ENCODE measurements around the gene UFD1. TPM values are rescaled to one million over a fixed set of nuclear protein-coding genes. Genes with fewer than 3 reads are reported as not detected.
A peak's percentile ranks its signal among the peaks of the same experiment; 100 is the strongest.

The UFD1 gene
- total RNA-seq, 2 experiments from 2014 or later, result 58.2 to 68.7 TPM

DNA sequence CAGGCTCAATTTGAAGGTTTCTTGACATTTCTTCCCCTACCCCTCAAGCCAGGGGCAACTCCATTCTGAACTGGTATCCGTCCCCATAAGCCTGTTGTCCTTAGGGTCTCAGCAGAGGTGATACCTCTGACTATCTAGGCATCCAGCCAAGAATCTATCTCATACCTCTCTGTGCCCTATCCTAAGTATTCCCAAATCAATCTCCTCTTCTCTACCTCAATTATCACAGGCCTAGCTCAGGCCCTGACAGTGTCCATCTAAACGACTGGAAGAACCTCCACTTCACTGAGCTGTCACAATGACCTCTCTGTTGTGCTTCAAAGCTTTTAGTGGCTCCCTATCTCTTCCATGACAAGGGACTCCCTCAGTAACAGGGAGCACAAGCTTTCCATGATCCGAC lies 74.3 kb downstream of the UFD1 start:
- ATAC-seq (ENCODE audit: low read depth) (no peak), DNase-seq (no peak)
- POLR2A ChIA-PET, result interaction anchor here (1.5 kb wide), 1 partner anchor 27 kb away, joined by 5 read pairs; the partner anchor contains the start of gene HIRA
- H3K27me3 Mint-ChIP-seq, result no peaks in the 10 kb centered on the region
- H3K9me3 Mint-ChIP-seq, result no peaks in the 10 kb centered on the region
- peaks cover 13% of the 10 kb centered on the region for H3K36me3 Mint-ChIP-seq
- peak overlapping the region; percentile 9 for H3K4me3 Mint-ChIP-seq
- H3K4me1 Mint-ChIP-seq, result no peaks in the 10 kb centered on the region
- H3K27ac Mint-ChIP-seq, result peak overlapping the region; percentile 7

DNA sequence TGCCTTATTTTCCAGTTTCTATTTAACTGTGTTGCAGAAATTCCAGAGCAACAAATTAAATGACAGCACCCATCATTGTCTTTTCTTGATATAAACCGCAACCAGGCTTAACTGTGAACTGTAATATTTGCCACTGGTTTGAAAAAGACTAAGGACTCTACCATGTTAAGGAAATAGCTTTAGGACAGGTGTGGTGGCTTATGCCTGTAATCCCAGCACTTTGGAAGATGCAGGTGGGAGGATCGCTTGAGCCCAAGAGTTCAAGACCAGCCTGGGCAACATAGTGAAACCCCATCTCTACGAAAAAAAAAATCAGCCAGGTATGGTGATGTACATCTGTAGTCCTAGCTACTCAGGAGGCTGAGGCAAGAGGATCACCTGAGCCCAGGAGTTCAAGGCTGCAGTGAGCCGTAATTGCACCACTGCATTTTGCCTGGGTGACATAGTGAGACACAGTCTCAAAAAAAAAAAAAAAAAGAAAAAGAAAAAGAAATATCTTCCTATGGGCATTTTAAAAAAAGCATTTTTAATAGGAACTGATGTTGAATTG lies 76.3 kb downstream of the UFD1 start:
- Mint-ChIP-seq H3K27me3 (no peaks in the 10 kb centered on the region), H3K4me3 (no peak overlapping the region), H3K9me3 (no peaks in the 10 kb centered on the region), H3K36me3 (peaks cover 12% of the 10 kb centered on the region), H3K27ac (no peak overlapping the region), H3K4me1 (no peaks in the 10 kb centered on the region)
- POLR2A ChIA-PET, result no interaction called here
- DNase-seq, result no peak
- ATAC-seq (ENCODE audit: low read depth), result no peak

DNA sequence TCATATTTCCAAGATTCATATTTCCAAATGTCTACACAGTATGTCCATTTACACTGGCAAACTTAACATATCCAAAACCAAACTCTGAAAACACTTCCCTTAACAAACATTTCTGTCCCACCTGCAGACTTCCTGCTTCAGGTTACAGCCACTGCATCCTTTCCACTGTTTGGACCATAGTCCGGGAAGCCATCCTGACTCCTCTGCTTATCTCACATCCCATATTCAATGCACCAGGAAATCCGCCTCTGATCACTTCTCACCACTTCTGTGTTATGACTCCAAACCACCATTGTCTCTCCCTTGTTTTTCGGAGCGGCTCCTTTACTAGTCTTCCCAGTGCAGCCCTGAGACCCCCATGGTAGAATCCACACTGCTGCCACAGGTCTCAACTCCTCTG lies 77.5 kb downstream of the UFD1 start:
- peaks cover 12% of the 10 kb centered on the region for H3K36me3 Mint-ChIP-seq
- no peak overlapping the region for H3K27ac Mint-ChIP-seq
- H3K4me3 Mint-ChIP-seq, result no peak overlapping the region
- H3K27me3 Mint-ChIP-seq, result no peaks in the 10 kb centered on the region
- no peaks in the 10 kb centered on the region for H3K4me1 Mint-ChIP-seq
- POLR2A ChIA-PET, result no interaction called here
- ATAC-seq (ENCODE audit: low read depth), result no peak
- H3K9me3 Mint-ChIP-seq, result no peaks in the 10 kb centered on the region
- DNase-seq, result no peak

DNA sequence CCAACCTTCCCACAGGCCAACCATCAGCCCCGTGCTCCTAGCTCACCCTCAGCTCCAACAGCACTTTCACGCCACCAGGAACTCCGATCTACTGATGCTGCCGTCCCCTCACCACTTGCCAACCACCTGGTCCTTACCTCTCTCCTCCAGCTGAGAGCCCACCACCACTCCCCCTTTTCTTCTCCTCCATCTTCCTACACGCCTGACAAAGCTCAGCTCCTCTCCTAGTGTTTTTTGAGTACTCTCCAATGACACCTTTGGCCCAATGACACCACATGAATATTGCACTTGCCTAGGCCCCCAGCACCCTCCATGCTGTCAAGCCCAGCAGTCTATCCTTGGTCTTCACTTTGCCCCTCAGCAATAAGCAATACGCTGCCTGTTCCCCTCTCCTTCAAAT lies 78.1 kb downstream of the UFD1 start:
- DNase-seq (no peak), ATAC-seq (ENCODE audit: low read depth) (no peak)
- H3K9me3 Mint-ChIP-seq, result no peaks in the 10 kb centered on the region
- no peaks in the 10 kb centered on the region for H3K4me1 Mint-ChIP-seq
- no peak overlapping the region for H3K4me3 Mint-ChIP-seq
- no peak overlapping the region for H3K27ac Mint-ChIP-seq
- H3K27me3 Mint-ChIP-seq, result no peaks in the 10 kb centered on the region
- POLR2A ChIA-PET, result no interaction called here
- H3K36me3 Mint-ChIP-seq, result peaks cover 12% of the 10 kb centered on the region

Other genes with a start within 250 kb of the UFD1 start
- gene CLTCL1, start 187.5 kb downstream of the UFD1 start, total RNA-seq, result 1 to 10 TPM in 1 of 2 experiments, under 1 TPM in 1; 0.62 to 1.3 TPM
- 10 to 100 TPM; 37.8 to 42.7 TPM for gene HIRA, start 47.5 kb downstream of the UFD1 start, total RNA-seq
- gene MRPL40, start 46.6 kb downstream of the UFD1 start, total RNA-seq, result 10 to 100 TPM; 22.0 to 23.6 TPM
- gene C22orf39, start 31.5 kb downstream of the UFD1 start, total RNA-seq, result 10 to 100 TPM; 42.2 to 47.4 TPM
- gene CDC45, start 727 bp upstream of the UFD1 start, total RNA-seq, result 10 to 100 TPM; 54.2 to 56.1 TPM
- gene CLDN5, start 45.2 kb upstream of the UFD1 start, total RNA-seq, result not detected
- not detected for gene SEPTIN5, start 235.3 kb upstream of the UFD1 start, total RNA-seq
- not detected for gene GP1BB, start 244.3 kb upstream of the UFD1 start, total RNA-seq

All from activated naive CD8-positive, alpha-beta T cell treated with anti-CD3 and anti-CD28 coated beads, Interleukin-2, amount 10 ng/mL, durations not matched to agents 7 days and 5 days (primary cell).